NCI-H460 (cell line): ENCODE data around the gene RAF1. TPM values are rescaled to one million over a fixed set of nuclear protein-coding genes. Genes with fewer than 3 reads are reported as not detected.
"Not testable (repeated sequence)": the region's sequence is repeated elsewhere in the genome, so short reads cannot be mapped to it uniquely, and the experiment has no call there.

ENCODE experiments used
- DNase-seq: peaks from one replicate; pipeline ENCODE4 v3.0.0-alpha.2; 2016; ENCODE audit warnings: low read depth; ENCODE audit errors: extremely low read depth
- total RNA-seq: library from RNA; depleted of rRNA; stranded (reverse); fragments of >200 nt; shearing (Covaris generic); gene quantifications from 2 replicates; pipeline ENCODE4 v1.2.3, GENCODE V29; 2014

Gene RAF1
- total RNA-seq, 1 experiment from 2014 or later, result 47.8 TPM

GRCh38 chr3:12566976-12567375 lies 96.9 kb downstream of the RAF1 start:
- DNase-seq, result no peak

GRCh38 chr3:12562451-12562850 lies 101.5 kb downstream of the RAF1 start:
- DNase-seq, result no peak

- no peak for DNase-seq
Measured at GRCh38 chr3:12561397-12561796, 102.5 kb downstream of the RAF1 start.

GRCh38 chr3:12560505-12561190 lies 103.3 kb downstream of the RAF1 start:
- DNase-seq, result no peak

GRCh38 chr3:12559520-12559919 lies 104.4 kb downstream of the RAF1 start:
- no peak for DNase-seq

GRCh38 chr3:12558706-12559105 lies 105.2 kb downstream of the RAF1 start:
- no peak for DNase-seq

- DNase-seq, result peak; percentile 14
Measured at GRCh38 chr3:12557473-12558100, 106.3 kb downstream of the RAF1 start.

GRCh38 chr3:12556690-12557472 lies 107.0 kb downstream of the RAF1 start, which contains the start of gene MKRN2:
Gene MKRN2, plus strand, starts transcription at chr3:12557087. Its CDS starts 64 bp downstream, at chr3:12557151.
- peak; percentile 79 for DNase-seq

GRCh38 chr3:12556314-12556689 lies 107.6 kb downstream of the RAF1 start:
- DNase-seq, result no peak

GRCh38 chr3:12553921-12554391 lies 110.0 kb downstream of the RAF1 start:
- peak; percentile 8 for DNase-seq

- no peak for DNase-seq
Measured at GRCh38 chr3:12549971-12550760, 113.8 kb downstream of the RAF1 start.

- no peak for DNase-seq
Measured at GRCh38 chr3:12545473-12545791, 118.5 kb downstream of the RAF1 start, which contains the start of gene MKRN2OS. Gene MKRN2OS, minus strand, starts transcription at chr3:12545499. Its CDS starts 35 bp downstream, at chr3:12545464.

GRCh38 chr3:12544652-12545472 lies 119.1 kb downstream of the RAF1 start:
- no peak for DNase-seq

- not testable (repeated sequence) for DNase-seq
Measured at GRCh38 chr3:12543497-12543896, 120.4 kb downstream of the RAF1 start.

- no peak for DNase-seq
Measured at GRCh38 chr3:12541625-12542024, 122.3 kb downstream of the RAF1 start.

GRCh38 chr3:12536423-12536822 lies 127.5 kb downstream of the RAF1 start:
- DNase-seq, result no peak
